A549 (cell line): Measurements from ENCODE around the gene CC2D1A. TPM values are rescaled to one million over a fixed set of nuclear protein-coding genes. Genes with fewer than 3 reads are reported as not detected.

Experiments used
- ATAC-seq, 2 experiments: fragments of 200-7000 bp in 1 of 2; fragments of >200 bp in 1 of 2; cut with Nextera tagmentation in 1 of 2; cut with Tn5 transposase in 1 of 2; 3 replicates each; pipeline versions ENCODE4 v1.8.0 to v1.9.1; 2018 to 2020; ENCODE audit warnings: mild to moderate bottlenecking in 1 of 2, moderate library complexity in 1 of 2
- CTCF ChIA-PET: fragments of 300-600 bp; sonication (Branson Sonifier 250); formaldehyde crosslinking; extraction: SDS; loops from one replicate; lab custom pipeline; 2021; ENCODE audit warnings: antibody characterized with exemption, inconsistent platforms; lab: Yijun Ruan, JAX
- POLR2A ChIA-PET: fragments of 350-600 bp; formaldehyde crosslinking; extraction: SDS; loops from one replicate; lab custom pipeline; 2021; ENCODE audit warnings: antibody characterized with exemption, inconsistent platforms; lab: Yijun Ruan, JAX
- DNase-seq, 2 experiments: peaks; one replicate each; pipeline versions ENCODE4 v3.0.0 to v3.0.0-alpha.2; 2011 to 2016; ENCODE audit warnings: low read depth in 1 of 2, low spot score in 1 of 2
- FAIRE-seq: peaks from 2 replicates; lab custom pipeline; 2011; peaks lifted over from hg19 to GRCh38; lab: Jason Lieb, UNC
- H3K27ac ChIP-seq, 2 experiments: fragments of >200 bp; sonication (Bioruptor Twin); formaldehyde crosslinking; 3 replicates each; pipeline ENCODE4 v1.5.1; 2016 to 2017
- H3K4me1 ChIP-seq: fragments of >200 bp; sonication (Bioruptor Twin); formaldehyde crosslinking; 3 replicates; pipeline ENCODE4 v1.6.1; 2016
- H3K4me2 ChIP-seq: fragments of >200 bp; sonication (Bioruptor Twin); formaldehyde crosslinking; 3 replicates; pipeline ENCODE4 v1.6.1; 2016
- H3K4me3 ChIP-seq: fragments of >200 bp; sonication (Bioruptor Twin); formaldehyde crosslinking; 3 replicates; pipeline ENCODE4 v1.5.1; 2016
- H3K9me3 ChIP-seq: fragments of >200 bp; sonication (Bioruptor Twin); formaldehyde crosslinking; 3 replicates; pipeline ENCODE4 v1.6.1; 2016
- BHLHE40 ChIP-seq: IDR thresholded peaks from 2 replicates; pipeline ENCODE4 v1.6.1; 2012; ENCODE audit warnings: low read depth, low read length, inconsistent platforms
- CBX2 ChIP-seq: fragments of 200-600 bp; sonication (generic); IDR thresholded peaks from 2 replicates; pipeline ENCODE4 v1.6.1; 2016; ENCODE audit warnings: low read depth, mild to moderate bottlenecking, borderline replicate concordance
- CHD4 ChIP-seq: fragments of 200-600 bp; sonication (generic); IDR thresholded peaks from 2 replicates; pipeline ENCODE4 v1.6.1; 2016; ENCODE audit warnings: antibody characterized with exemption, mild to moderate bottlenecking, borderline replicate concordance
- EHF ChIP-seq: fragments of 250-450 bp; sonication (Bioruptor Pico); IDR thresholded peaks from 2 replicates; pipeline ENCODE4 v1.5.0; 2020; ENCODE audit warnings: mild to moderate bottlenecking
- GATA3 ChIP-seq: IDR thresholded peaks from 2 replicates; pipeline ENCODE4 v1.6.1; 2012; ENCODE audit warnings: borderline replicate concordance
- NR3C1 ChIP-seq: fragments of >200 bp; sonication (Bioruptor Twin); formaldehyde crosslinking; IDR thresholded peaks from 3 replicates; pipeline ENCODE4 v1.6.1; 2017
- POLR2A ChIP-seq: IDR thresholded peaks from 2 replicates; pipeline ENCODE4 v1.6.1; 2012; ENCODE audit warnings: mild to moderate bottlenecking, low read length
- POLR2AphosphoS2 ChIP-seq: conservative IDR thresholded peaks from 2 replicates; pipeline ENCODE4 v1.6.1; 2012; ENCODE audit warnings: low read length, improper control_type of control experiment, inconsistent platforms
- RAD21 ChIP-seq, 2 experiments: fragments of >200 bp in 1 of 2; sonication (Bioruptor Twin) in 1 of 2; formaldehyde crosslinking in 1 of 2; IDR thresholded peaks in 1 of 2; conservative IDR thresholded peaks in 1 of 2; 2 replicates in 1 of 2; 3 replicates in 1 of 2; pipeline ENCODE4 v1.6.1; 2012 to 2018; ENCODE audit warnings: inconsistent platforms in 1 of 2
- RCOR1 ChIP-seq: fragments of 150-350 bp; IDR thresholded peaks from 2 replicates; pipeline ENCODE4 v1.6.1; 2014; ENCODE audit warnings: antibody characterized with exemption, low read length, low read depth
- RNF2 ChIP-seq: fragments of 200-600 bp; sonication (generic); IDR thresholded peaks from 2 replicates; pipeline ENCODE4 v1.6.1; 2016; ENCODE audit warnings: low read depth, mild to moderate bottlenecking, antibody characterized with exemption, moderate library complexity, borderline replicate concordance
- SMC3 ChIP-seq: fragments of >200 bp; sonication (Bioruptor Twin); formaldehyde crosslinking; IDR thresholded peaks from 3 replicates; pipeline ENCODE4 v1.6.1; 2018; ENCODE audit warnings: inconsistent platforms
- SREBF2 ChIP-seq: fragments of 450-650 bp; IDR thresholded peaks from 2 replicates; pipeline ENCODE4 v1.6.1; 2014; ENCODE audit warnings: mild to moderate bottlenecking, moderate library complexity
- ZC3H11A ChIP-seq: fragments of 450-650 bp; IDR thresholded peaks from 2 replicates; pipeline ENCODE4 v1.6.1; 2014; ENCODE audit warnings: antibody characterized with exemption, mild to moderate bottlenecking
- ZFP36 ChIP-seq: fragments of 450-650 bp; IDR thresholded peaks from 2 replicates; pipeline ENCODE4 v1.6.1; 2014; ENCODE audit warnings: borderline replicate concordance; ENCODE audit not compliant: partially characterized antibody
- ZNF302 ChIP-seq: fragments of 250-450 bp; sonication (Bioruptor Pico); IDR thresholded peaks from 2 replicates; pipeline ENCODE4 v1.9.0; 2021; ENCODE audit warnings: inconsistent platforms, mild to moderate bottlenecking, moderate library complexity
- WGBS: methylation state at CpG from one replicate; pipeline ENCODE4 v1.1.6; 2017; ENCODE audit errors: missing lambda C conversion rate; 5-methylcytosine and 5-hydroxymethylcytosine counted together
- polyA plus RNA-seq, 4 experiments: library from polyadenylated mRNA; depleted of rRNA in 3 of 4; stranded (reverse); fragments of >200 nt; fragmentation: RNase III in 1 of 4; extraction: RNeasy Plus Mini Kit Qiagen cat#74134 plus additional on column Dnase treatment in 1 of 4; gene quantifications; 2 replicates in 3 of 4; 3 replicates in 1 of 4; pipeline ENCODE4 v1.2.3, GENCODE V29; 2011 to 2017
- TF ChIP-seq, protein P1 (sequence below): fragments of >200 bp; sonication (Bioruptor Twin); formaldehyde crosslinking; IDR thresholded peaks from 2 replicates; pipeline ENCODE4 v1.6.1; 2016
- TF ChIP-seq, protein P2 (sequence below): fragments of >200 bp; sonication (Bioruptor Twin); formaldehyde crosslinking; IDR thresholded peaks from 3 replicates; pipeline ENCODE4 v1.6.1; 2016
- TF ChIP-seq, protein P3 (sequence below): fragments of >200 bp; sonication (Bioruptor Twin); formaldehyde crosslinking; IDR thresholded peaks from 3 replicates; pipeline ENCODE4 v1.5.1; 2016
- TF ChIP-seq, protein P4 (sequence below): IDR thresholded peaks from 2 replicates; pipeline ENCODE4 v1.6.1; 2012; ENCODE audit warnings: low read depth, borderline replicate concordance

The CC2D1A gene
- polyA plus RNA-seq, 2 of the 4 experiments (the other 2 are of a cell fraction), result 4.8 to 13.9 TPM

DNA sequence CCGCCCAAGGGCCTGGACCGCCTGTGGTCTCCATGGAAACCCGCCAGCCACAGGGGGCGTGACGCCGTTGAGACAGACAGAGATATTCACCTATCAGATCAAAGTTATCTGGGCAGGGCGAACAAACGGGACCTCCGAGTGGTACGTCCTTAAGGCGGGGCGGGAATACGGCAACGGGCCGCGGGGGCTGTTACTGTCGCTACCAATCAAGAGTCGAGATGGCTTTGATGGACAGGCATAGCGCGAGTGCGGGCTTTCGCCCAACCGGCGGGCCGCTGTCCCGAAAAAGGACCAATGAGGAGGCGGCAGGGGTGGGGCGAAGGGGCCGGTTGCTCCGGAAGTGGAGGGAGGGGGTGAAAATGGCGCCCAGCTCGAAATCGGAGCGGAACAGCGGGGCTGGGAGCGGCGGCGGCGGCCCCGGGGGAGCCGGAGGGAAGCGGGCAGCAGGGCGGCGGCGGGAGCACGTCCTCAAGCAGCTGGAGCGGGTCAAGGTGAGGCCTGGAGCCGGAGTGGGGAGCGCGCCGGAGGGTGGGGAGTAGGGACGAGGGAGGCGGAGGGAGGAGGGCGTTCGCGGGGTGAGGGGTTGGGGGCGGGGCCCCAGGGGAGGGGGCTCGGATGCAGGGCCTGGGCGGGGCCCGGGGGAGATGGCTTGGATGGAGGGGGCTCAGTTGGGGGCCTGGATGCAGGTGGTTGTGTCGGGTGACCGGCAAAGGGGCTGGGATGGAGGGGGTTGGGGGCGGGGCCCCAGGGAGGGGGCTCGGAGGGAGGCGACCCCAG lies 46.3 kb downstream of the CC2D1A start, which contains the start of gene DCAF15 (continued):
- TF ChIP-seq SREBF2 (no peak), EHF (CRISPR knock-in tag) (no peak)

DNA sequence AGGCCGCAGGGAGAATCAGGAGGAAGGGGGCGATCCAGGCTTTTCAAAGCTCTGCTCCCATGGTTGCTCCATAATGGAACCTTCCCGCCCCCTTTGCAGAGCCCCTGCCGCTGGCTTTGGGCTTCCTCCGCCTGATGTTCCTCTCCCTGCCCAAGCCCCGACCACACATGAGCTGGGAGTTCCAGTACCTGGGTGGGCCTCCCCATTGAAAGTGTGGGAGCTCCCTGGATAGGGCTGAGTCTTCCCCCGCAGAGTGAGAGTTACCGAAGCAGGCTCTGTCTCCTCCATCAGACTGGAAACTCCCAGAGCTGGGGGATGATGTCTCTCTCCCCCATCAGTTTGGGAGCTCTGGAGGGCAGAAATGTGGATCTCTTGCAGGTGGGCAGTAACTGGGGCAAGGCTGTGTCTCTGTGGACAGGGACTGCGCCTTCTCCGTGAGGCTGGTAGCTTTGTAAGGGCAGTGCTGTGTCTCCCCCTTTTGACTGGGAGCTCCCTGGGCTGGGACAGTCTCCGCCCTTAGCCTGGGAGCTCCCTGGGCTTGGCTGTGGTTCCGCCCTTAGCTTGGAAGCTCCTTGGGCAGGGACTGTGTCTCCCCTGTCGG lies 47.0 kb downstream of the CC2D1A start:
- POLR2A ChIA-PET, result interaction anchor here (0.8 kb wide), 1 partner anchor 8 kb away, joined by 3 read pairs; no protein-coding TSS in a partner anchor

DNA sequence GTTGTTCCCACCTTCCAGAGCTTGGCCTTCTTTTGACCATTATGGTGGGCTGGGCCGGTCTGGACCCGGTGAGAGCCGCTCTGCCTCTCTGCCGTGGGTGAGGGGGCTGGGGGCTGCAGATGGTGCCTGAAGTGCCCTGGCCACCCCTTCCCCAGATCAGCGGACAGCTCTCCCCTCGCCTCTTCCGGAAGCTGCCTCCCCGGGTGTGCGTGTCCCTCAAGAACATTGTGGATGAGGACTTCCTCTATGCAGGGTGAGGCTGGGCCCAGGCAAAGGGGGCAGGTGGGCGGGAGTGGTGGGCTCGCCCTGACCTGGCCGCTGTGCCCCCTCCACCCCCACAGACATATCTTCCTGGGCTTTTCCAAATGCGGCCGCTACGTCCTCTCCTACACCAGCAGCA lies 48.2 kb downstream of the CC2D1A start:
- Histone ChIP-seq H3K4me3 (no peak overlapping the region), H3K4me2 (no peak overlapping the region), H3K4me1 (peaks cover 8% of the 10 kb centered on the region; the same call in 1 of the 3 replicates), H3K27ac (no peak overlapping the region), H3K9me3 (no peaks in the 10 kb centered on the region)
- no peak for FAIRE-seq
- WGBS, result 85% methylated on average over 11 of the region's 15 CpGs
- TF ChIP-seq RCOR1, result no peak
- TF ChIP-seq NR3C1, result no peak
- no peak for TF ChIP-seq POLR2A
- no peak for TF ChIP-seq BHLHE40
- TF ChIP-seq RNF2, result no peak
- TF ChIP-seq, protein P1, sequence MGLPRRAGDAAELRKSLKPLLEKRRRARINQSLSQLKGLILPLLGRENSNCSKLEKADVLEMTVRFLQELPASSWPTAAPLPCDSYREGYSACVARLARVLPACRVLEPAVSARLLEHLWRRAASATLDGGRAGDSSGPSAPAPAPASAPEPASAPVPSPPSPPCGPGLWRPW, result no peak
- TF ChIP-seq POLR2AphosphoS2, result no peak
- no peak for TF ChIP-seq SMC3
- TF ChIP-seq, protein P2, sequence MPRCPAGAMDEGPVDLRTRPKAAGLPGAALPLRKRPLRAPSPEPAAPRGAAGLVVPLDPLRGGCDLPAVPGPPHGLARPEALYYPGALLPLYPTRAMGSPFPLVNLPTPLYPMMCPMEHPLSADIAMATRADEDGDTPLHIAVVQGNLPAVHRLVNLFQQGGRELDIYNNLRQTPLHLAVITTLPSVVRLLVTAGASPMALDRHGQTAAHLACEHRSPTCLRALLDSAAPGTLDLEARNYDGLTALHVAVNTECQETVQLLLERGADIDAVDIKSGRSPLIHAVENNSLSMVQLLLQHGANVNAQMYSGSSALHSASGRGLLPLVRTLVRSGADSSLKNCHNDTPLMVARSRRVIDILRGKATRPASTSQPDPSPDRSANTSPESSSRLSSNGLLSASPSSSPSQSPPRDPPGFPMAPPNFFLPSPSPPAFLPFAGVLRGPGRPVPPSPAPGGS, result no peak
- ChIA-PET CTCF (interaction anchor here (1.4 to 2.3 kb wide), 2 partner anchors 65 to 118 kb away, joined by 3 to 6 read pairs; partner anchors contain the start of gene MISP3), POLR2A (no interaction called here)
- no peak for DNase-seq
- ATAC-seq, result no peak

More for the DNA sequence above, 47.0 kb downstream of the CC2D1A start:
- ATAC-seq (peak; percentile 48 to 67), FAIRE-seq (no peak), DNase-seq (peak; percentile 35 to 53)
- H3K4me3 ChIP-seq, result peak overlapping the region; percentile 85
- WGBS, result 0% methylated on average over 3 of the region's 13 CpGs
- peak in 1 of 2 experiments; percentile 27; a peak in 1 of 5 replicates for TF ChIP-seq RAD21 (conservative IDR thresholded peaks at IDR 0.05 in 1 of 2, IDR thresholded peaks at IDR 0.05 in 1 of 2)
- TF ChIP-seq ZFP36, result peak; percentile 27
- TF ChIP-seq, protein P3, sequence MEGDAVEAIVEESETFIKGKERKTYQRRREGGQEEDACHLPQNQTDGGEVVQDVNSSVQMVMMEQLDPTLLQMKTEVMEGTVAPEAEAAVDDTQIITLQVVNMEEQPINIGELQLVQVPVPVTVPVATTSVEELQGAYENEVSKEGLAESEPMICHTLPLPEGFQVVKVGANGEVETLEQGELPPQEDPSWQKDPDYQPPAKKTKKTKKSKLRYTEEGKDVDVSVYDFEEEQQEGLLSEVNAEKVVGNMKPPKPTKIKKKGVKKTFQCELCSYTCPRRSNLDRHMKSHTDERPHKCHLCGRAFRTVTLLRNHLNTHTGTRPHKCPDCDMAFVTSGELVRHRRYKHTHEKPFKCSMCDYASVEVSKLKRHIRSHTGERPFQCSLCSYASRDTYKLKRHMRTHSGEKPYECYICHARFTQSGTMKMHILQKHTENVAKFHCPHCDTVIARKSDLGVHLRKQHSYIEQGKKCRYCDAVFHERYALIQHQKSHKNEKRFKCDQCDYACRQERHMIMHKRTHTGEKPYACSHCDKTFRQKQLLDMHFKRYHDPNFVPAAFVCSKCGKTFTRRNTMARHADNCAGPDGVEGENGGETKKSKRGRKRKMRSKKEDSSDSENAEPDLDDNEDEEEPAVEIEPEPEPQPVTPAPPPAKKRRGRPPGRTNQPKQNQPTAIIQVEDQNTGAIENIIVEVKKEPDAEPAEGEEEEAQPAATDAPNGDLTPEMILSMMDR, result no peak
- H3K4me1 ChIP-seq, result peaks cover 8% of the 10 kb centered on the region; the same call in 1 of the 3 replicates
- H3K9me3 ChIP-seq, result no peaks in the 10 kb centered on the region
- CTCF ChIA-PET, result interaction anchor here (1.3 to 2.3 kb wide), 5 partner anchors 8 to 122 kb away, joined by 3 to 6 read pairs (median 3); partner anchors contain the start of gene MISP3
- H3K4me2 ChIP-seq, result peak overlapping the region; percentile 98
- H3K27ac ChIP-seq, result peak overlapping the region; percentile 93 to 98

DNA sequence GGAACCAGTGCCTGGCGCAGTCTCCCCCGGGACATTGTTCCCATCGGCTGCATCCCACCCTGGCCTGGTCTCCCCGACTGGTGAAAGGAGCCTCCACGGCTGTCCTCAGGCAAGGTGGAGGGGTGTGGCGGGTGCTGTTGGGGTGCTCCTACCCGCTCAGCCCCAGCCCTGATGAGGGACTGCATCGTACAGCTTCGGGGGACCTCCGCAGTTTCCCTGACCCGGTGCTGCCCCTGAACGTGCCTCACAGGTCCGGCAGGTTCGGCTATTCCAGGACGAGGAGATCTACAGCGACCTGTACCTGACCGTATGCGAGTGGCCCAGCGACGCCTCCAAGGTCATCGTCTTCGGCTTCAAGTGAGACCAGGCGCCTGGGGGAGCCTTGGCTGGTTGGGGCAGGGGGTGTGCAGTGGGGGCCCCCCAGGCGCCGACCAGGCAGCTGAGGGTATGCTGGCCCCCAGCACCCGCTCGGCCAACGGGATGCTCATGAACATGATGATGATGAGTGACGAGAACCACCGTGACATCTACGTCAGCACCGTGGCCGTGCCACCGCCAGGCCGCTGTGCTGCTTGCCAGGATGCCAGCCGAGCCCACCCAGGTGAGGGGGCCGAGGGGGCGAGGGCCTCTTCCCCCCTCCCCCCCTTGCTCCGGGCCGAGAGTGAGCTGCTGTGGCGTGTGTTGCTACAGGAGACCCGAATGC lies 49.8 kb downstream of the CC2D1A start:
- FAIRE-seq, result no peak
- TF ChIP-seq GATA3 (no peak), RCOR1 (no peak), ZNF302 (CRISPR knock-in tag) (no peak), CHD4 (no peak), CBX2 (no peak), ZC3H11A (no peak), RAD21 (conservative IDR thresholded peaks at IDR 0.05 in 1 of 2, IDR thresholded peaks at IDR 0.05 in 1 of 2) (no peak), POLR2A (no peak)
- TF ChIP-seq, protein P4, sequence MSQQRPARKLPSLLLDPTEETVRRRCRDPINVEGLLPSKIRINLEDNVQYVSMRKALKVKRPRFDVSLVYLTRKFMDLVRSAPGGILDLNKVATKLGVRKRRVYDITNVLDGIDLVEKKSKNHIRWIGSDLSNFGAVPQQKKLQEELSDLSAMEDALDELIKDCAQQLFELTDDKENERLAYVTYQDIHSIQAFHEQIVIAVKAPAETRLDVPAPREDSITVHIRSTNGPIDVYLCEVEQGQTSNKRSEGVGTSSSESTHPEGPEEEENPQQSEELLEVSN, result no peak
- Histone ChIP-seq H3K9me3 (no peaks in the 10 kb centered on the region), H3K4me3 (no peak overlapping the region), H3K4me1 (peaks cover 8% of the 10 kb centered on the region; the same call in 1 of the 3 replicates), H3K27ac (no peak overlapping the region), H3K4me2 (no peak overlapping the region)
- ChIA-PET CTCF (interaction anchor here (0.6 to 0.8 kb wide), 2 partner anchors 59 to 76 kb away, joined by 3 read pairs; partner anchors contain the start of gene IL27RA), POLR2A (no interaction called here)
- no peak for DNase-seq
- no peak for ATAC-seq
- 91% methylated on average over 7 of the region's 42 CpGs for WGBS
